HEK293 (cell line): ENCODE measurements around the gene ETHE1.

Experiments
- GFI1B ChIP-seq: fragments of 450-650 bp; formaldehyde crosslinking; IDR thresholded peaks from 2 replicates; pipeline ENCODE4 v1.5.1; 2016; ENCODE audit warnings: missing biosample characterization, missing genetic modification characterization
- GLIS2 ChIP-seq: fragments of 450-650 bp; formaldehyde crosslinking; IDR thresholded peaks from 2 replicates; pipeline ENCODE4 v1.5.1; 2016; ENCODE audit warnings: missing biosample characterization, missing genetic modification characterization
- HOXC10 ChIP-seq: sonication (generic); formaldehyde crosslinking; IDR thresholded peaks from 2 replicates; pipeline ENCODE4 v1.8.1; 2023; ENCODE audit warnings: mild to moderate bottlenecking, missing genetic modification reagents
- IKZF3 ChIP-seq: fragments of 450-650 bp; IDR thresholded peaks from 2 replicates; pipeline ENCODE4 v1.5.0; 2018; ENCODE audit warnings: missing biosample characterization, mild to moderate bottlenecking, missing genetic modification characterization, moderate library complexity
- KLF16 ChIP-seq: fragments of 450-650 bp; formaldehyde crosslinking; IDR thresholded peaks from 2 replicates; pipeline ENCODE4 v1.5.1; 2017; ENCODE audit warnings: missing biosample characterization, missing genetic modification characterization
- KLF7 ChIP-seq: fragments of 450-650 bp; formaldehyde crosslinking; IDR thresholded peaks from 2 replicates; pipeline ENCODE4 v1.5.1; 2016; ENCODE audit warnings: missing biosample characterization, missing genetic modification characterization, borderline replicate concordance
- SP7 ChIP-seq: fragments of 450-650 bp; formaldehyde crosslinking; IDR thresholded peaks from 2 replicates; pipeline ENCODE4 v1.5.1; 2016; ENCODE audit warnings: missing biosample characterization, missing genetic modification characterization
- TCF7L2 ChIP-seq: IDR thresholded peaks from 2 replicates; pipeline ENCODE4 v1.6.1; 2011; ENCODE audit warnings: low read depth, mild to moderate bottlenecking, inconsistent platforms, low read length, moderate library complexity, borderline replicate concordance
- YY1 ChIP-seq: fragments of 450-650 bp; formaldehyde crosslinking; IDR thresholded peaks from 2 replicates; pipeline ENCODE4 v1.5.1; 2018; ENCODE audit warnings: missing biosample characterization, missing genetic modification characterization
- ZFHX2 ChIP-seq: fragments of 450-650 bp; formaldehyde crosslinking; conservative IDR thresholded peaks from 2 replicates; pipeline ENCODE4 v1.5.1; 2016; ENCODE audit warnings: missing biosample characterization, missing genetic modification characterization
- ZNF10 ChIP-seq: fragments of 450-650 bp; formaldehyde crosslinking; IDR thresholded peaks from 2 replicates; pipeline ENCODE4 v1.5.1; 2017; ENCODE audit warnings: missing biosample characterization, missing genetic modification characterization
- ZNF121 ChIP-seq: fragments of 450-650 bp; formaldehyde crosslinking; IDR thresholded peaks from 2 replicates; pipeline ENCODE4 v1.5.1; 2016; ENCODE audit warnings: missing biosample characterization, missing genetic modification characterization
- ZNF16 ChIP-seq: fragments of 450-650 bp; formaldehyde crosslinking; IDR thresholded peaks from 2 replicates; pipeline ENCODE4 v1.5.1; 2016; ENCODE audit warnings: low read depth, missing biosample characterization, missing genetic modification characterization
- ZNF175 ChIP-seq: fragments of 450-650 bp; formaldehyde crosslinking; IDR thresholded peaks from 2 replicates; pipeline ENCODE4 v1.5.1; 2016; ENCODE audit warnings: missing biosample characterization, missing genetic modification characterization
- ZNF302 ChIP-seq: fragments of 450-650 bp; formaldehyde crosslinking; IDR thresholded peaks from 2 replicates; pipeline ENCODE4 v1.5.1; 2016; ENCODE audit warnings: missing biosample characterization, missing genetic modification characterization, low read depth
- ZNF391 ChIP-seq: fragments of 450-650 bp; formaldehyde crosslinking; IDR thresholded peaks from 2 replicates; pipeline ENCODE4 v1.5.1; 2016; ENCODE audit warnings: low read depth, missing biosample characterization, missing genetic modification characterization, borderline replicate concordance
- ZNF510 ChIP-seq: fragments of 450-650 bp; formaldehyde crosslinking; IDR thresholded peaks from 2 replicates; pipeline ENCODE4 v1.5.1; 2018; ENCODE audit warnings: mild to moderate bottlenecking, missing genetic modification characterization, missing biosample characterization; ENCODE audit not compliant: insufficient replicate concordance
- ZNF555 ChIP-seq: fragments of 450-650 bp; formaldehyde crosslinking; conservative IDR thresholded peaks from 2 replicates; pipeline ENCODE4 v1.5.1; 2017; ENCODE audit warnings: missing biosample characterization, mild to moderate bottlenecking, missing genetic modification characterization, inconsistent platforms
- ZNF561 ChIP-seq: fragments of 450-650 bp; IDR thresholded peaks from 2 replicates; pipeline ENCODE4 v1.5.1; 2018; ENCODE audit warnings: missing biosample characterization, missing genetic modification characterization, borderline replicate concordance
- ZNF600 ChIP-seq: fragments of 450-650 bp; formaldehyde crosslinking; IDR thresholded peaks from 2 replicates; pipeline ENCODE4 v1.5.1; 2016; ENCODE audit warnings: missing biosample characterization, missing genetic modification characterization
- ZNF658 ChIP-seq: fragments of 450-650 bp; formaldehyde crosslinking; IDR thresholded peaks from 2 replicates; pipeline ENCODE4; 2016; ENCODE audit warnings: missing biosample characterization, missing genetic modification characterization
- ZNF677 ChIP-seq: fragments of 450-650 bp; IDR thresholded peaks from 2 replicates; pipeline ENCODE4 v1.5.0; 2018; ENCODE audit warnings: missing biosample characterization, mild to moderate bottlenecking, missing genetic modification characterization, moderate library complexity
- ZNF777 ChIP-seq: fragments of 450-650 bp; formaldehyde crosslinking; IDR thresholded peaks from 2 replicates; pipeline ENCODE4 v1.5.1; 2017; ENCODE audit warnings: missing biosample characterization, missing genetic modification characterization, borderline replicate concordance
- ZSCAN23 ChIP-seq: fragments of 450-650 bp; formaldehyde crosslinking; IDR thresholded peaks from 2 replicates; pipeline ENCODE4 v1.5.1; 2016; ENCODE audit warnings: missing biosample characterization, missing genetic modification characterization
- TF ChIP-seq, protein P1 (sequence below): fragments of 450-650 bp; formaldehyde crosslinking; IDR thresholded peaks from 2 replicates; pipeline ENCODE4 v1.5.1; 2016; ENCODE audit warnings: missing biosample characterization, missing genetic modification characterization
- TF ChIP-seq, protein P2 (sequence below): fragments of 450-650 bp; formaldehyde crosslinking; IDR thresholded peaks from 2 replicates; pipeline ENCODE4 v1.5.1; 2016; ENCODE audit warnings: missing biosample characterization, missing genetic modification characterization, low read depth
- TF ChIP-seq, protein P3 (sequence below): fragments of 450-650 bp; IDR thresholded peaks from 2 replicates; pipeline ENCODE4 v1.5.1; 2018; ENCODE audit warnings: missing biosample characterization, missing genetic modification characterization
- TF ChIP-seq, protein P4 (sequence below): fragments of 450-650 bp; formaldehyde crosslinking; IDR thresholded peaks from 2 replicates; pipeline ENCODE4 v1.5.1; 2017; ENCODE audit warnings: missing biosample characterization, missing genetic modification characterization
- TF ChIP-seq, protein P5 (sequence below): fragments of 450-650 bp; formaldehyde crosslinking; IDR thresholded peaks from 2 replicates; pipeline ENCODE4 v1.5.1; 2017; ENCODE audit warnings: missing biosample characterization, missing genetic modification characterization

Gene ETHE1

DNA sequence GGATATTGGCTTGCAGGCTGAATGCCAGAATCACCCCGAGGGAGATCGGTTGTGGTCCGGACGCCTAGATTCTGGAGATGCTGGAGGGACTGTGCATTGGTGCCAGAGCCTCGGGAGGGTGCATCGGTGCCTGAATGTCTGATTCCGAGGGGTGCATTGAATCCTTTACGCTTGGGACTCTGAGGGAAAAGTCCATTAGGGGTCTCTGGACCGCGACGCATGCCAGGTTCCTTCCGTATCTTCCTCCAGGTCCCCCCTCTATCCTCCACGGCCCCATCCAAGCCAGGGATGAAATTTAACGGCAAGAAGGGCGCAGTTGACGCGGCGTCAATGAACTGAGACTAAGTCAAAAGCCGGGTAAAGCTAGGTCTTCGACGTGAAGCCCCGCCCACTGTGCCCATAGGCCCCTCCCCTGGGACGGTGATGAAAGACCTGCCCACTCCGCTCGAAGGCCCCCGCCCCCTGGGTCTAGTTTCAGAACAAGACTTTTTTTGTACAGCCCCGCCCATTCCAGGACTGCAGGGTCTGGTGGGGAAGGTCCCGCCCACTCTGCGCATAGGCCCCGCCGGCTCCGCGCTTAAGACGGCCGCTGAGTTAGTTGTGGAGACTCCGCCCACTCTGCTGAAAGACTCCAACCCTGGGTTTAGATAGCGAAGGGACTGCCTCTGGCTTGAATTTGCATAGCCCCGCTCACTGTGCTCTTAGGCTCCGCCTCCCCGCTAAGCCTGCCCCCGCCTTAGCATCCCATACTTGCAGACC, 6.7 kb upstream of the ETHE1 start (continued):
- TF ChIP-seq KLF16 (tag by site-specific recombination), result peak; percentile 70
- TF ChIP-seq ZNF16, result no peak
- TF ChIP-seq, protein P1, sequence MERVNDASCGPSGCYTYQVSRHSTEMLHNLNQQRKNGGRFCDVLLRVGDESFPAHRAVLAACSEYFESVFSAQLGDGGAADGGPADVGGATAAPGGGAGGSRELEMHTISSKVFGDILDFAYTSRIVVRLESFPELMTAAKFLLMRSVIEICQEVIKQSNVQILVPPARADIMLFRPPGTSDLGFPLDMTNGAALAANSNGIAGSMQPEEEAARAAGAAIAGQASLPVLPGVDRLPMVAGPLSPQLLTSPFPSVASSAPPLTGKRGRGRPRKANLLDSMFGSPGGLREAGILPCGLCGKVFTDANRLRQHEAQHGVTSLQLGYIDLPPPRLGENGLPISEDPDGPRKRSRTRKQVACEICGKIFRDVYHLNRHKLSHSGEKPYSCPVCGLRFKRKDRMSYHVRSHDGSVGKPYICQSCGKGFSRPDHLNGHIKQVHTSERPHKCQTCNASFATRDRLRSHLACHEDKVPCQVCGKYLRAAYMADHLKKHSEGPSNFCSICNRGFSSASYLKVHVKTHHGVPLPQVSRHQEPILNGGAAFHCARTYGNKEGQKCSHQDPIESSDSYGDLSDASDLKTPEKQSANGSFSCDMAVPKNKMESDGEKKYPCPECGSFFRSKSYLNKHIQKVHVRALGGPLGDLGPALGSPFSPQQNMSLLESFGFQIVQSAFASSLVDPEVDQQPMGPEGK (tag by site-specific recombination), result peak; percentile 88
- no peak for TF ChIP-seq KLF7
- TF ChIP-seq ZNF658 (tag by site-specific recombination), result no peak
- no peak for TF ChIP-seq ZNF175 (tag by site-specific recombination)
- TF ChIP-seq ZNF777 (tag by site-specific recombination), result peak; percentile 87
- no peak for TF ChIP-seq ZNF555
- TF ChIP-seq ZNF302 (tag by site-specific recombination), result no peak
- TF ChIP-seq HOXC10 (CRISPR knock-in tag), result no peak
- TF ChIP-seq, protein P2, sequence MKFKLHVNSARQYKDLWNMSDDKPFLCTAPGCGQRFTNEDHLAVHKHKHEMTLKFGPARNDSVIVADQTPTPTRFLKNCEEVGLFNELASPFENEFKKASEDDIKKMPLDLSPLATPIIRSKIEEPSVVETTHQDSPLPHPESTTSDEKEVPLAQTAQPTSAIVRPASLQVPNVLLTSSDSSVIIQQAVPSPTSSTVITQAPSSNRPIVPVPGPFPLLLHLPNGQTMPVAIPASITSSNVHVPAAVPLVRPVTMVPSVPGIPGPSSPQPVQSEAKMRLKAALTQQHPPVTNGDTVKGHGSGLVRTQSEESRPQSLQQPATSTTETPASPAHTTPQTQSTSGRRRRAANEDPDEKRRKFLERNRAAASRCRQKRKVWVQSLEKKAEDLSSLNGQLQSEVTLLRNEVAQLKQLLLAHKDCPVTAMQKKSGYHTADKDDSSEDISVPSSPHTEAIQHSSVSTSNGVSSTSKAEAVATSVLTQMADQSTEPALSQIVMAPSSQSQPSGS, result no peak
- TF ChIP-seq ZNF510, result no peak
- no peak for TF ChIP-seq ZSCAN23 (tag by site-specific recombination)
- TF ChIP-seq, protein P3, sequence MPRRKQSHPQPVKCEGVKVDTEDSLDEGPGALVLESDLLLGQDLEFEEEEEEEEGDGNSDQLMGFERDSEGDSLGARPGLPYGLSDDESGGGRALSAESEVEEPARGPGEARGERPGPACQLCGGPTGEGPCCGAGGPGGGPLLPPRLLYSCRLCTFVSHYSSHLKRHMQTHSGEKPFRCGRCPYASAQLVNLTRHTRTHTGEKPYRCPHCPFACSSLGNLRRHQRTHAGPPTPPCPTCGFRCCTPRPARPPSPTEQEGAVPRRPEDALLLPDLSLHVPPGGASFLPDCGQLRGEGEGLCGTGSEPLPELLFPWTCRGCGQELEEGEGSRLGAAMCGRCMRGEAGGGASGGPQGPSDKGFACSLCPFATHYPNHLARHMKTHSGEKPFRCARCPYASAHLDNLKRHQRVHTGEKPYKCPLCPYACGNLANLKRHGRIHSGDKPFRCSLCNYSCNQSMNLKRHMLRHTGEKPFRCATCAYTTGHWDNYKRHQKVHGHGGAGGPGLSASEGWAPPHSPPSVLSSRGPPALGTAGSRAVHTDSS (tag by site-specific recombination), result no peak
- peak; percentile 89; the same call in 1 of the 2 replicates for TF ChIP-seq GLIS2 (tag by site-specific recombination)
- no peak for TF ChIP-seq YY1 (tag by site-specific recombination)
- no peak for TF ChIP-seq ZNF121
- peak; percentile 72 for TF ChIP-seq ZFHX2 (tag by site-specific recombination)
- no peak for TF ChIP-seq ZNF391 (tag by site-specific recombination)
- no peak for TF ChIP-seq ZNF677 (tag by site-specific recombination)
- TF ChIP-seq ZNF600 (tag by site-specific recombination), result no peak
- TF ChIP-seq IKZF3 (tag by site-specific recombination), result no peak
- TF ChIP-seq TCF7L2, result no peak
- peak; percentile 99 for TF ChIP-seq ZNF561
- TF ChIP-seq ZNF10 (tag by site-specific recombination), result peak; percentile 15; the same call in 1 of the 2 replicates
- TF ChIP-seq GFI1B (tag by site-specific recombination), result no peak
- TF ChIP-seq, protein P4, sequence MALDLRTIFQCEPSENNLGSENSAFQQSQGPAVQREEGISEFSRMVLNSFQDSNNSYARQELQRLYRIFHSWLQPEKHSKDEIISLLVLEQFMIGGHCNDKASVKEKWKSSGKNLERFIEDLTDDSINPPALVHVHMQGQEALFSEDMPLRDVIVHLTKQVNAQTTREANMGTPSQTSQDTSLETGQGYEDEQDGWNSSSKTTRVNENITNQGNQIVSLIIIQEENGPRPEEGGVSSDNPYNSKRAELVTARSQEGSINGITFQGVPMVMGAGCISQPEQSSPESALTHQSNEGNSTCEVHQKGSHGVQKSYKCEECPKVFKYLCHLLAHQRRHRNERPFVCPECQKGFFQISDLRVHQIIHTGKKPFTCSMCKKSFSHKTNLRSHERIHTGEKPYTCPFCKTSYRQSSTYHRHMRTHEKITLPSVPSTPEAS (tag by site-specific recombination), result no peak
- TF ChIP-seq, protein P5, sequence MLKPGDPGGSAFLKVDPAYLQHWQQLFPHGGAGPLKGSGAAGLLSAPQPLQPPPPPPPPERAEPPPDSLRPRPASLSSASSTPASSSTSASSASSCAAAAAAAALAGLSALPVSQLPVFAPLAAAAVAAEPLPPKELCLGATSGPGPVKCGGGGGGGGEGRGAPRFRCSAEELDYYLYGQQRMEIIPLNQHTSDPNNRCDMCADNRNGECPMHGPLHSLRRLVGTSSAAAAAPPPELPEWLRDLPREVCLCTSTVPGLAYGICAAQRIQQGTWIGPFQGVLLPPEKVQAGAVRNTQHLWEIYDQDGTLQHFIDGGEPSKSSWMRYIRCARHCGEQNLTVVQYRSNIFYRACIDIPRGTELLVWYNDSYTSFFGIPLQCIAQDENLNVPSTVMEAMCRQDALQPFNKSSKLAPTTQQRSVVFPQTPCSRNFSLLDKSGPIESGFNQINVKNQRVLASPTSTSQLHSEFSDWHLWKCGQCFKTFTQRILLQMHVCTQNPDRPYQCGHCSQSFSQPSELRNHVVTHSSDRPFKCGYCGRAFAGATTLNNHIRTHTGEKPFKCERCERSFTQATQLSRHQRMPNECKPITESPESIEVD (tag by site-specific recombination), result no peak
- no peak; the same call in 1 of the 2 replicates for TF ChIP-seq SP7 (tag by site-specific recombination)
- TF ChIP-seq, all 188 proteins: peak for 39
